SH-SY5Y (cell line): ENCODE measurements around the gene RGS12.

ENCODE experiments used
- GATA2 ChIP-seq: IDR thresholded peaks from 2 replicates; pipeline ENCODE4 v1.6.1; 2011; ENCODE audit warnings: mild to moderate bottlenecking, low read depth, low read length
- GATA3 ChIP-seq: IDR thresholded peaks from 2 replicates; pipeline ENCODE4 v1.6.1; 2011; ENCODE audit warnings: low read depth, mild to moderate bottlenecking, low read length, moderate library complexity

DNA sequence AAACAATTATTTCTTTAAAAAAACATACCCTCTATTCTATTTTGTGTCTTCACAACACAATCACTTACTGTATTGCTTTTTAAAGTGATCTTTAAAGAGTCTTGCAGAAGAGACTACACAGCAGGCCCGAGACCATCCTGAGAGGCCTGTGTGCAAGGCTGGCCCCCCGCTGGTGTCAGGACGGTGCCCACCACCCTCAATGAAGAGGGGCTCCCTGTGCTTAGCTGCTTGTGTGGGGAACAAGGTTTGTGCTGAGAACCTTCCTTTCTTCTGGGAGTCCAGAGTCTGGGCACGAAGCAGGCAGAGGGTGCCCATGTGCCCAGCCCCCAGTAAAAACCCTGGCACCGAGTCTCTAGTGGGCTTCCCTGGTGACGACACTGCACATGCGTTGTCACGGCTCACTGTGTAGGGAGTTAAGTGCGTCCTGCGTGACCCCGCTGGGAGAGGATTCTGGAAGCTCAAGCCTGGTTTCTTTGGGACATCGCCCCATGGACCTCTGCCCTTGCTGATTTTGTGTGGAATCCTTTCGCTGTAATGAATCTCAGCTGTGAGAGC, 22.0 kb downstream of the RGS12 start:
- TF ChIP-seq GATA2 (no peak), GATA3 (no peak)
